Testis (tissue), 2 donors: ENCODE measurements around the gene KCNIP3.

Experiments used
- POLR2A ChIP-seq: fragments of 450-650 bp; IDR thresholded peaks from one replicate; pipeline ENCODE4 v1.6.1; 2017; ENCODE audit warnings: antibody characterized with exemption, mild to moderate bottlenecking, moderate library complexity
- TF ChIP-seq, protein P1 (sequence below), 3 experiments: fragments of 450-650 bp in 2 of 3; fragments of 200-600 bp in 1 of 3; sonication (generic) in 1 of 3; IDR thresholded peaks; one replicate each; pipeline ENCODE4 v1.5.1; 2016 to 2019; ENCODE audit warnings: antibody characterized with exemption in 3 of 3, mild to moderate bottlenecking in 2 of 3, moderate library complexity in 1 of 3

DNA sequence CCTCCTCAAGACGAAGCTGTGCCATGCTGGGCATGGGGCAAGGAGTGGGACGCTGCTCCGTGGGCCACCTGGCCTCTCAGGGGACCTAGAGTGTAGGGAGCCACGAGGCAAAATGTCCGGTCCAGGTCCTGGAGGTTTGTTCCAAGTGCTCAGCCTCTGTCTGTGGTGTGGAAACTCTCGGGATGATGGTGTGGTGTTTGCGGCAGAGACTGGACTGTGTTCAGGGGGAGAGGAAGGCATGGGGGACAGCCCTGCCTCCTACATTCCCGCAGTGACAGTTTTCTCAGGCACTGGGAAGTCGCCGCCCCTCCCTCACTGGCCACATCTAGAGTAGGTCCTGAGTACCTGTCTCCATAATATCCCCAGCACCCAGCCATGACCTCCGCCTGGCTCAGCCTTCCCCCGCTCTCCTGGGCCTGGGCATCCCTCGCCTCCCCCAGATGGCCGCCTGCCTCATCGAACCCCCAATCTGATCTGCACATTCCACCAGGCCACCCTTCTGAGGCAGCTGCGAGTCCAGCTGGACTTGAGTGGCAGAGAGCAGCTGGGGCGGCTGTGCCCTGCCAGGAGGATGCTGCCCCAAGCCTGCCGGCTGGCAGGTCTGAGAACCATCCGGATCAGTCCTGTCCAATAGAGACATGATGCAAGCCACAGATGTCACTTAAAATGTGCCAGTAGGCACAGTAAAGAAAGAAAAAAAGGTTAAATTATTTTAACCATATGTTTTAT, 6.2 kb downstream of the KCNIP3 start:
- TF ChIP-seq, protein P1, sequence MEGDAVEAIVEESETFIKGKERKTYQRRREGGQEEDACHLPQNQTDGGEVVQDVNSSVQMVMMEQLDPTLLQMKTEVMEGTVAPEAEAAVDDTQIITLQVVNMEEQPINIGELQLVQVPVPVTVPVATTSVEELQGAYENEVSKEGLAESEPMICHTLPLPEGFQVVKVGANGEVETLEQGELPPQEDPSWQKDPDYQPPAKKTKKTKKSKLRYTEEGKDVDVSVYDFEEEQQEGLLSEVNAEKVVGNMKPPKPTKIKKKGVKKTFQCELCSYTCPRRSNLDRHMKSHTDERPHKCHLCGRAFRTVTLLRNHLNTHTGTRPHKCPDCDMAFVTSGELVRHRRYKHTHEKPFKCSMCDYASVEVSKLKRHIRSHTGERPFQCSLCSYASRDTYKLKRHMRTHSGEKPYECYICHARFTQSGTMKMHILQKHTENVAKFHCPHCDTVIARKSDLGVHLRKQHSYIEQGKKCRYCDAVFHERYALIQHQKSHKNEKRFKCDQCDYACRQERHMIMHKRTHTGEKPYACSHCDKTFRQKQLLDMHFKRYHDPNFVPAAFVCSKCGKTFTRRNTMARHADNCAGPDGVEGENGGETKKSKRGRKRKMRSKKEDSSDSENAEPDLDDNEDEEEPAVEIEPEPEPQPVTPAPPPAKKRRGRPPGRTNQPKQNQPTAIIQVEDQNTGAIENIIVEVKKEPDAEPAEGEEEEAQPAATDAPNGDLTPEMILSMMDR (IDR thresholded peaks at IDR 0.05) = no peak
- TF ChIP-seq POLR2A = no peak
